ENCODE measurements around the gene TBC1D7. TPM values are rescaled to one million over a fixed set of nuclear protein-coding genes. Genes with fewer than 3 reads are reported as not detected.
A peak's percentile ranks its signal among the peaks of the same experiment; 100 is the strongest.

TBC1D7 gene
- total and polyA plus RNA-seq, 10 of the 15 experiments (the other 5 are each of a cell fraction or from before 2014, with no cell fraction given) = 20.1 to 65.9 (median 31.3) TPM

- no peak for TF ChIP-seq SP1 (IDR thresholded peaks at IDR 0.05; ENCODE audit: low read depth, low read length)
- no peak for TF ChIP-seq CBX5 (IDR thresholded peaks at IDR 0.05; ENCODE audit: low read depth)
- no peak; the same call in 1 of the 2 replicates for TF ChIP-seq ATF2 (IDR thresholded peaks at IDR 0.05; ENCODE audit: low read length)
- no peak for TF ChIP-seq BRCA1 (IDR thresholded peaks at IDR 0.05; ENCODE audit: low read depth, low read length)
- no peak for TF ChIP-seq PML (IDR thresholded peaks at IDR 0.05; ENCODE audit: low read length)
- no peak for TF ChIP-seq KLF5 (IDR thresholded peaks at IDR 0.05; ENCODE audit: partially characterized antibody)
- no peak for TF ChIP-seq HDAC2 (IDR thresholded peaks at IDR 0.05)
- peak; percentile 95 for TF ChIP-seq SMARCA5 (IDR thresholded peaks at IDR 0.05)
- TF ChIP-seq SPI1 (IDR thresholded peaks at IDR 0.05; ENCODE audit: borderline replicate concordance, insufficient read depth, low read depth, low read length) = peak; percentile 75
- TF ChIP-seq BACH1 (IDR thresholded peaks at IDR 0.05; ENCODE audit: borderline replicate concordance) = no peak
- TF ChIP-seq SRF (IDR thresholded peaks at IDR 0.05; ENCODE audit: low read depth in 2 of 2, low read length in 2 of 2) = no peak
- no peak for TF ChIP-seq TCF12 (IDR thresholded peaks at IDR 0.05; ENCODE audit: low read depth, low read length)
These were observed 27.0 kb upstream of the TBC1D7 start (continued) for GRCh38 chr6:13355043-13355945.

Data from GM12878 (cell line).